K562 (cell line): Measurements from ENCODE around the gene PHLDA3. TPM values are rescaled to one million over a fixed set of nuclear protein-coding genes. Genes with fewer than 3 reads are reported as not detected.

Experiments used
- CTBP1 ChIP-seq: fragments of 450-650 bp; IDR thresholded peaks from 2 replicates; pipeline ENCODE4 v1.6.1; 2016; ENCODE audit warnings: borderline replicate concordance
- ETV5 ChIP-seq: sonication (generic); formaldehyde crosslinking; IDR thresholded peaks from 2 replicates; pipeline ENCODE4 v1.4.0; 2020; ENCODE audit warnings: low read depth, mild to moderate bottlenecking, missing genetic modification reagents
- FIP1L1 ChIP-seq: fragments of 200-400 bp; formaldehyde crosslinking; IDR thresholded peaks from 2 replicates; pipeline ENCODE4 v1.6.1; 2018; ENCODE audit warnings: mild to moderate bottlenecking, low read depth, low read length; ENCODE audit not compliant: poor library complexity, severe bottlenecking
- FOXM1 ChIP-seq, 2 experiments: fragments of 450-650 bp in 1 of 2; sonication (generic) in 1 of 2; formaldehyde crosslinking in 1 of 2; IDR thresholded peaks; 2 replicates each; pipeline versions ENCODE4 v1.6.1 to v1.9.0; 2017 to 2022; ENCODE audit warnings: low read depth in 2 of 2, mild to moderate bottlenecking in 2 of 2, missing genetic modification reagents in 1 of 2, moderate library complexity in 1 of 2
- MYC ChIP-seq, 2 experiments: fragments of 250-450 bp in 1 of 2; sonication (Bioruptor Pico) in 1 of 2; IDR thresholded peaks; 2 replicates each; pipeline versions ENCODE4 v1.5.1 to v1.6.1; 2012 to 2021; ENCODE audit warnings: low read depth in 2 of 2, borderline replicate concordance in 1 of 2, improper control_type of control experiment in 1 of 2, low read length in 1 of 2, mild to moderate bottlenecking in 1 of 2, moderate library complexity in 1 of 2
- RBM34 ChIP-seq: fragments of 200-400 bp; formaldehyde crosslinking; IDR thresholded peaks from 2 replicates; pipeline ENCODE4 v1.6.1; 2018; ENCODE audit warnings: low read length, borderline replicate concordance; ENCODE audit not compliant: insufficient read depth
- STAT6 ChIP-seq: sonication (generic); formaldehyde crosslinking; IDR thresholded peaks from 2 replicates; pipeline ENCODE4 v1.8.1; 2023; ENCODE audit warnings: mild to moderate bottlenecking, missing genetic modification reagents
- TCF3 ChIP-seq: sonication (generic); formaldehyde crosslinking; IDR thresholded peaks from 2 replicates; pipeline ENCODE4 v1.4.0; 2020; ENCODE audit warnings: mild to moderate bottlenecking, missing genetic modification reagents
- TOE1 ChIP-seq, 2 experiments: fragments of 450-650 bp in 1 of 2; sonication (generic) in 1 of 2; formaldehyde crosslinking in 1 of 2; IDR thresholded peaks; 2 replicates each; pipeline versions ENCODE4 v1.7.1 to v1.8.0; 2016 to 2022; ENCODE audit warnings: borderline replicate concordance in 2 of 2, mild to moderate bottlenecking in 2 of 2, antibody characterized with exemption in 1 of 2, inconsistent platforms in 1 of 2, low read depth in 1 of 2, missing genetic modification reagents in 1 of 2, moderate library complexity in 1 of 2
- UBTF ChIP-seq, 2 experiments: IDR thresholded peaks; 2 replicates each; pipeline ENCODE4 v1.6.1; 2012; ENCODE audit warnings: improper control_type of control experiment in 2 of 2, low read depth in 2 of 2, low read length in 2 of 2, borderline replicate concordance in 1 of 2
- ZBTB12 ChIP-seq: fragments of 250-450 bp; sonication (Bioruptor Pico); IDR thresholded peaks from 2 replicates; pipeline ENCODE4 v1.4.0; 2020
- ZNF316 ChIP-seq: fragments of 450-650 bp; IDR thresholded peaks from 2 replicates; pipeline ENCODE4 v1.6.1; 2016
- ZNF699 ChIP-seq: fragments of 250-450 bp; sonication (Bioruptor Pico); IDR thresholded peaks from 2 replicates; pipeline ENCODE4 v1.8.0; 2021; ENCODE audit warnings: mild to moderate bottlenecking, moderate library complexity; ENCODE audit not compliant: insufficient replicate concordance
- polyA plus RNA-seq, 8 experiments: library from polyadenylated mRNA; depleted of rRNA in 4 of 8; stranded (reverse) in 5 of 8; unstranded in 3 of 8; fragments of >200 nt; fragmentation: Nextera tagmentation in 2 of 8; fragmentation: Illumina TruSeq in 1 of 8; extraction: Ambion mirVana in 2 of 8; extraction: Trizol in 1 of 8; gene quantifications; 2 replicates each; pipeline versions ENCODE4 v1.2.1 to v1.2.3, GENCODE V29; 2011 to 2014; ENCODE audit warnings: inconsistent platforms in 1 of 8, missing spikeins in 1 of 8
- total RNA-seq, 7 experiments: library from RNA; depleted of rRNA in 6 of 7; stranded (reverse); fragments of >200 nt in 6 of 7; fragmentation: Illumina TruSeq in 2 of 7; extraction: Trizol in 2 of 7; gene quantifications; 2 replicates each; pipeline versions ENCODE4 v1.2.1 to v1.2.3, GENCODE V29; 2011 to 2021; ENCODE audit warnings: low replicate concordance in 1 of 7
- TF ChIP-seq, protein P1 (sequence below): fragments of 450-650 bp; IDR thresholded peaks from 2 replicates; pipeline ENCODE4 v1.7.1; 2018; ENCODE audit warnings: mild to moderate bottlenecking, low read depth; ENCODE audit not compliant: partially characterized antibody

Gene PHLDA3
- total and polyA plus RNA-seq, 9 of the 15 experiments (the other 6 are each of a cell fraction or from before 2014, with no cell fraction given): 0.11 to 0.27 TPM; not detected in 7

DNA sequence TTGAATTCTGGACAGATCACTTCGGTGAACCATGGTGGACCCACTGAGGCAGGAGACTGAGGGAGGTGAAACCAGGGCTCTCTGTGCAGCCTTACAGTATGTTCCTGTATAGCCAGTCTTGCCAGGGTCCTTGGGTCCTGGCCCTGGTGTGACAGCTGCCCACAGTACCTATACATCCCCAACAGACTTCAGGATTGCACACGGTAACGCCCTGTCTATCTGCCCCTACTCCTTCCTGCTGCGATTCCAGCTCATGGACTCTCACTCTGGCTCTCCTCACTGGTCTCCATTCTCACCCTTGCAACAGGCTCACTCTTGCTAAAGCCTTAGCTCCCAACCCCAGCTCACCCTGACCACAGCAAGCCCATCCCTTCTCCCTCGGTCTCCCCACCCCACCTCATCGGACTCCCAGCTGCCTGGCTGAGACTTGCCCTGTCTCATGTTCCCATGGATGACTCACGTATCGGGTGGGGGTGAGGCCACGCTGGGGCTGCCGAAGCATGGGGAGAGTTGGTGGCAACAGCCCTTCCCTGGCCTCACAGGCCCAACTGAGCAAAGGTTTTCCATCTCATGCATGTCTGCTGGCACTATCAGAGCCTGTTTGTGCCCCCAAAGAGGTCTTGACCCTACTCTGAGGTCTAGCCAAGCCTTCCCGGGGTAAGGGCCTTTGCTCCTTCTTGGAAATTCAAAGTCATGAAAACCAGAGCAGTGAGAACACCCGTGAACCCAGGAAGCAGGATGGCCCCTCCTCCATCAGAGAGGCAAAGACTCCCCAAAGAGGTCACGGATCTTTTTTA lies 7.1 kb downstream of the PHLDA3 start (continued):
- TF ChIP-seq, protein P1, sequence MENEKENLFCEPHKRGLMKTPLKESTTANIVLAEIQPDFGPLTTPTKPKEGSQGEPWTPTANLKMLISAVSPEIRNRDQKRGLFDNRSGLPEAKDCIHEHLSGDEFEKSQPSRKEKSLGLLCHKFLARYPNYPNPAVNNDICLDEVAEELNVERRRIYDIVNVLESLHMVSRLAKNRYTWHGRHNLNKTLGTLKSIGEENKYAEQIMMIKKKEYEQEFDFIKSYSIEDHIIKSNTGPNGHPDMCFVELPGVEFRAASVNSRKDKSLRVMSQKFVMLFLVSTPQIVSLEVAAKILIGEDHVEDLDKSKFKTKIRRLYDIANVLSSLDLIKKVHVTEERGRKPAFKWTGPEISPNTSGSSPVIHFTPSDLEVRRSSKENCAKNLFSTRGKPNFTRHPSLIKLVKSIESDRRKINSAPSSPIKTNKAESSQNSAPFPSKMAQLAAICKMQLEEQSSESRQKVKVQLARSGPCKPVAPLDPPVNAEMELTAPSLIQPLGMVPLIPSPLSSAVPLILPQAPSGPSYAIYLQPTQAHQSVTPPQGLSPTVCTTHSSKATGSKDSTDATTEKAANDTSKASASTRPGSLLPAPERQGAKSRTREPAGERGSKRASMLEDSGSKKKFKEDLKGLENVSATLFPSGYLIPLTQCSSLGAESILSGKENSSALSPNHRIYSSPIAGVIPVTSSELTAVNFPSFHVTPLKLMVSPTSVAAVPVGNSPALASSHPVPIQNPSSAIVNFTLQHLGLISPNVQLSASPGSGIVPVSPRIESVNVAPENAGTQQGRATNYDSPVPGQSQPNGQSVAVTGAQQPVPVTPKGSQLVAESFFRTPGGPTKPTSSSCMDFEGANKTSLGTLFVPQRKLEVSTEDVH: no peak
- TF ChIP-seq TCF3 (CRISPR knock-in tag): 0 out of 2 replicates have a peak, but pooled peaks have one; percentile 29
- TF ChIP-seq ETV5 (CRISPR knock-in tag): peak; percentile 48
- TF ChIP-seq MYC (IDR thresholded peaks at IDR 0.05; ENCODE audit: low read depth, low read length): peak; percentile 50; the same call in 1 of the 2 replicates
- TF ChIP-seq MYC (CRISPR knock-in tag; IDR thresholded peaks at IDR 0.05; ENCODE audit: borderline replicate concordance, low read depth): no peak
- no peak for TF ChIP-seq FIP1L1
- peak; percentile 46; the same call in 1 of the 2 replicates for TF ChIP-seq CTBP1
- no peak for TF ChIP-seq FOXM1 (IDR thresholded peaks at IDR 0.05; ENCODE audit: low read depth)
- no peak for TF ChIP-seq FOXM1 (CRISPR knock-in tag; IDR thresholded peaks at IDR 0.05; ENCODE audit: low read depth)
- TF ChIP-seq ZNF316: no peak
- TF ChIP-seq ZNF699 (CRISPR knock-in tag): no peak
- no peak for TF ChIP-seq RBM34
- no peak for TF ChIP-seq STAT6
- TF ChIP-seq TOE1 (IDR thresholded peaks at IDR 0.05; ENCODE audit: borderline replicate concordance): no peak; the same call in 1 of the 2 replicates
- no peak for TF ChIP-seq TOE1 (CRISPR knock-in tag; IDR thresholded peaks at IDR 0.05; ENCODE audit: borderline replicate concordance, low read depth)
- 0 out of 2 replicates have a peak, but pooled peaks have one; percentile 3 for TF ChIP-seq ZBTB12 (CRISPR knock-in tag)
- peak; percentile 72 to 90; a peak in 3 of 4 replicates for TF ChIP-seq UBTF (IDR thresholded peaks at IDR 0.05; ENCODE audit: borderline replicate concordance in 1 of 2, low read depth in 2 of 2, low read length in 2 of 2)
